ENCODE data around the gene SLC16A13.
"Not testable (repeated sequence)": the region's sequence is repeated elsewhere in the genome, so short reads cannot be mapped to it uniquely, and the experiment has no call there.

SLC16A13 gene, protein sequence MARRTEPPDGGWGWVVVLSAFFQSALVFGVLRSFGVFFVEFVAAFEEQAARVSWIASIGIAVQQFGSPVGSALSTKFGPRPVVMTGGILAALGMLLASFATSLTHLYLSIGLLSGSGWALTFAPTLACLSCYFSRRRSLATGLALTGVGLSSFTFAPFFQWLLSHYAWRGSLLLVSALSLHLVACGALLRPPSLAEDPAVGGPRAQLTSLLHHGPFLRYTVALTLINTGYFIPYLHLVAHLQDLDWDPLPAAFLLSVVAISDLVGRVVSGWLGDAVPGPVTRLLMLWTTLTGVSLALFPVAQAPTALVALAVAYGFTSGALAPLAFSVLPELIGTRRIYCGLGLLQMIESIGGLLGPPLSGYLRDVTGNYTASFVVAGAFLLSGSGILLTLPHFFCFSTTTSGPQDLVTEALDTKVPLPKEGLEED

DNA sequence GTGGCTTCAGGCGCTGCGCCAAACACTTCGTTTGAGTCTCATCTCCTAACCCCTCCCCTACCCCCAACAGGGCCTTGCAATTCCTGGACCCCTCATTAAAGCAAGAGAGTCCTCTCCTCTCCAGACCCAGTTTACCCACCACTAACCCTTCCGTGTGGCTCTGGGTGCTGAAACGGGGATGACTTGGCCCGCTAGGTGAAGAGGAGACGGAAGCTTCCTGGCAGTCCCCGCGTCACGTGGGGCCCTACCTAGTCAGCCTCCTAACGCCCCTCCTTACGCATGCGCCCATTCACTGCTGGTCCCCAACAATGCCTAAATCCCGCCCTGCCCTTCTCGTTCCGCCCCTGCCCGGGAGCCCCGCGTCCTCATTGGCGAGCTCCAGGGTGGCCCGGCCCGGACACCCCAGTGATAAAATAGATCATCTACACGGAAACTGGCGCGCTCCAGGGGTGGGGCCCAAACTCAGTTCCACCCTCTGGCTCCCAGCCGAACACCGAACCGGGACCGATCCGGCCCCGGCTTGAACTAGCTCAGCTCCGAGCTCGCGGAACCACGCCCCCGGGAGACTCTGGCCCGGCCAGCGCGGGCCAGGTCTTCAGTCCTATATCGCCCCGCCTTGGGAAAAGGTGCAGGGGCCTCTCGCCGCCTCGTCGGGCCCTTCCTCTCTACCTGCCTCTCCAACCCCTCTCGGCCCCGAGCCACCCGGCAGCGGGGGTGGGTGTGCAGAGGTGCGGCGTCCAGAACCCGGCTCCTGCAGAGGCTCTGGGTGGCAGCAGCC is at the start of gene SLC16A13:
Gene SLC16A13, plus strand, starts transcription at position 425 of the 778 bp plus-strand sequence. CDS start 368 bp downstream, outside the sequence.
- peak; percentile 95 for DNase-seq

DNA sequence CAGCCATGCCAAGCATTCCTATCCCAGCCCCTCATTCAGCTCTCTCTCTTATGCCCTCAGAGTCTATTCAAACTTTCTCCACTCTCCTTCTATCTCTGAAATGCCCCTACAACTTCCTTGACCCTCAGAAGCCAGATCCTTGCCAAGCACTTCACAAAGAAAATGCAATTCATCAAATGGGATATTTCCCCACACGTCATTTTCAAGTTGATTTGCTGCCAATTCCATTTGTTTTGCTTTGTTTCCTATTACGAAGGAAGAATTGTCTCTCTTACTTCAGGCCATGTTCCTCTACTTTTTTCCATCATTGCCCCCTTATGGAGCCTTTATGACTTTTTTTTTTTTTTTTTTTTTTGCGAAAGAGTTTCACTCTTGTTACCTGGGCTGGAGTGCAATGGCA is 49.1 kb upstream of the SLC16A13 start:
- DNase-seq: no peak

DNA sequence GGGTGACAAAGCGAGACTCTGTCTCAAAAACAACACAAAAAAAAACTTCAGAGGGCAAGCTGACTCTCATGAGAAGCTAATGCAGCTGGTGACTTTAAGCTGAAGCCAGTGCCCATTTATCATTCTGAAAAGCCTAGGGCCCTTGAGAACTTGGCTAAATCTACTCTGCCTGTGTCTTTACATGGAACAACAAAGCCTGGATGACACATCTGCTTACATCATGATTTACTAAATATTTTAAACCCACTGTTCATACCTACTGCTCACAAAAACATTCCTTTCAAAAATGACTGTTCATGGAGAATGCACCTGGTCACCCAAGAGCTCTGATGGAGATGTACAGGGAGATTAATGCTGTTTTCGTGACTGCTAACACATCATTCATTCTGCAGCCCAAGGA is 46.0 kb upstream of the SLC16A13 start:
- DNase-seq: no peak

DNA sequence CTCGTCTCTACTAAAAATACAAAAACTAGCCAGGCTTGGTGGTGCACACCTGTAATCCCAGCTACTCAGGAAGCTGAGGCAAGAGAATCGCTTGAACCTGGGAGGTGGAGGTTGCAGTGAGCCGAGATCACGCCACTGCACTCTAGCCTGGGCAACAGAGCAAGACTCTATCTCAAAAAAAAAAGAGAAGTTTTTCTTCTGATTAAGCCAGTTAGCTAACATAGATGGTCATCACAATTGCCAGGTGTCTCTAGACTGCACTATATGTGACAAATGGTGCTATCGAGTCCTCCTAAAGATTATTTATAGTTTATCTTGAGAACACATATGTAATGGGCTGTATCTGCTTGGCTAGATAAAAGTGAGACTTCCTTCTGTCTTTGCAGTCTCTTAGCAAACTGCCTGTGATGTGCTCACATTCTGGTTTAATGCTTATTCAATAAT is 42.2 kb upstream of the SLC16A13 start:
- DNase-seq: not testable (repeated sequence)

DNA sequence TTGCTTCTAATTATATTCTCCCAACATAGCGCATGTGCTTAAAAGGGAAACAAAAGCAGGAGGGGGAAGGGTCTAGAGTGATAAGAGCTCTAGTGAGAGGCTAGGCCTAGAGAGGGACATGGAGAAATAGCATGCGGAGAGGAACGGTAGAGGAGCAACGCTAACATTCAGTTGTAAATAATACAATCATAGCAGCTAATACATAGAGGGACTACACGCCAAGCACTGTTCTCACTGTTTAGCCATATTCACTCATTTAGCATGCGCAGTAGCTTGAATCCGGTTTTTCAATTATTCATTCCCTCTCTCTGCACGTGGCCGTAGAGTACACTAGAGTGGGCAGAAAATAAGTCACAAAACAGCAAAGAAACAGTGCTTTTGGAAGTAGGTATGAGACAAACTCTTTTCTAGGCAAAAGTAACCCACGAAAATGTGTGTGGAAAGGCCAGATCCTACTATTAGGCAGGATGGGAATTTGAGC is 41.7 kb upstream of the SLC16A13 start:
- DNase-seq: no peak

DNA sequence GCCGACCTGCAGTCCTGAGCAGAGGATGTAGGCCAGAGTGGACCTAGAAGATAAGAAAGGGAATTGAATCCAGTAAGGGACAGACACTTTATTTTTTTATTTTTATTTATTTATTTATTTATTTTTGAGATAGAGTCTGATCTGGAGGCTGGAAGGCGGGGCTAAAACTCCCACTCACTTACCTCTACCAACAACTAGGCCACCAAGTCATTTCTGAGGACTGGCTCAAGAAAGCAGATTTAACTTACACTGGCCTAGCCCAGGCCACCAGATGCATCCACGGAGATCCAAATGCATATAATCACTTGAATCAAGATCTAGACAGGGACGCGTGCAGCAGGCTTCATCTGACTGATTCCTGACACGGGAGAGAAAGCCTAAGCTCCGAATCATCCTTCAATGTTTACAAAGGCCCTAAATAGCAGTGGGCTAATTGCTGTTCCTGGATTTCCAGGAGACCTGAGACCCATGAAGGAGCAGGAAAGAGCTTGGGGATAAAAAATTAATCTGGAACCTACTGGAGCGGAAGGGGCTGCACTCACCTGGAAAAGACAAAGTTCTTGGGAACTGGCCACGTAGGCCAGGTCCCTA is 41.1 kb upstream of the SLC16A13 start:
- DNase-seq: no peak

DNA sequence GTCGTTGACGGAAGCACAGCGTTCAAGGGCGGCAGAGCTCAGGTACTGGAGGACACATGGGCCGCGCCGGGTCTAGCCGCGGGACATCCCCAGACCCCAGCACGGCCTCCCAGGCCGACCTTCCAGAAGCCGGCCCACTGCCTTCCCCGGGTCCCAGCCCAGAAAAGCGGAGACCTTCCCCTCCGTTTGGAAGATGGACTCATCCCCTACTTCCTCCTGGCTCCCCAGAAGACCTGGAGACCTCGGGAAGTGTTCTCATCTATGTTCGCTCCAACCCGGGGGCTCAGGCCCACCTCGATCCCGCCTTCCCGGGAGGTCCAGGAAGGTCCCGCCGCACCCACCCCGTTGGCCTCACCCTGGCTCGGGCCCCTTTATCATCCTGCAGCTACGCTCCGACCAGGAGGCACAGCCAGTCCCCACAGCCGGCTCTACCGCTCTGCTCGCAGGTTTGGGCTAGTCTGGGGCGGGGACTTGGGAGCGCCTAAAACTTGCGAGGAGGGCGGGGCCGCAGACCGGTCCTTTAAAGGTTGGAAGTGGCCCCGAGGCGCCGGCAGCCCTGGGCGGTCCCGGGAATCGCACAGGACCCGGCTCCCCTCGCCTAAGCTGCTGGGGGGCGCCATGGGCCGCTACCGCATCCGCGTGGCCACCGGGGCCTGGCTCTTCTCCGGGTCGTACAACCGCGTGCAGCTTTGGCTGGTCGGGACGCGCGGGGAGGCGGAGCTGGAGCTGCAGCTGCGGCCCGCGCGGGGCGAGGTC is 40.1 kb upstream of the SLC16A13 start, which contains the start of gene ALOX12:
Gene ALOX12, plus strand, starts transcription at position 550 of the 756 bp plus-strand sequence. Its CDS starts 69 bp downstream, at position 619.
- DNase-seq: no peak

DNA sequence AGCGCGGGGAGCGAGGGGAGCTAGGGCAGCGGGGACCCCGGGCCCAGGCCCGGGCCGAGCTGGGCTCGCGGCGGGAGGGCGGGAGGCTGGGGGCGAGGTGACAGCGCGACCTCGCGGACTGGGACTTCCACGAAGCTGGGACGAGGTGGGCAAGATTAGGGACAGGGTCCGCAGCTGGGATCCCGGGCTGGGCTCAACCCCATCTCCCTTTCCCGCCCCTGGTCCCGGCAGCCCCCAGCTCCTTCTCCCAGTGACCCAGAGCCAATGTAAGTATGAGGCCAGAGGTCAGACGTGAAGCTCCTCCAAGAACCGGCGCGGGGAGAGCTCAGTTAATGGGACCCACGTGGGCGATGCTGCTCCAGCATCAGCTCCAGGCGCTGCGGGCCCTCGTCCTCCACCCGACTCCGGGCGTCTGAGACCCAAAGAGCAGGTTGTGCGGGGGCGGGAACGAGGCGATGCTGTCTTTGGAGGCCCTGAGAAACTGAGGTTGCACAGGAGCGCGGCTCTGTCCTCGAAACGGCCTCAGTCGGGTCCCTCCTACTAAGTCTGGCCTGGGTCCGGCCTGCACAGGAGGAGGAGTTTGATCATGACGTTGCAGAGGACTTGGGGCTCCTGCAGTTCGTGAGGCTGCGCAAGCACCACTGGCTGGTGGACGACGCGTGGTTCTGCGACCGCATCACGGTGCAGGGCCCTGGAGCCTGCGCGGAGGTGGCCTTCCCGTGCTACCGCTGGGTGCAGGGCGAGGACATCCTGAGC is 39.4 kb upstream of the SLC16A13 start:
- DNase-seq: no peak

DNA sequence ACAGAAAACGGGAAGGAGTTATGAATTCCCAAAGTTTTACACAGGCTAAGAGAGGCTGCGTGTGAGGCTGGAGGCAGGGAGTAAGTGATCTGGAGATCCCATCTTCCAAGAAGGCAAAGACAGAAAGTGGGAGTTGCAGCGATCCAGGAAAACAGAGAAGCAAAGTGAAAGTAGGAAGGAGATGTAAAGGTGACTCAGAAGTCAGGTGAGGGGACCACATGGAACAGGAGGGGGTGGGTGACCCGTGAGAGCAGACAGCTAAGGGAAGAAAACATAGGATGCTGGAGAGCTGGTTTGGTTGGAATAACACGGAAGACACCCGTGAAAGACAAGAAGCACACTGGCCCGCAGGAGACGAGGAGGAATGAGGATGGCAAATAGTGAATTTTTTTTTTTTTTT is 38.6 kb upstream of the SLC16A13 start:
- no peak for DNase-seq

DNA sequence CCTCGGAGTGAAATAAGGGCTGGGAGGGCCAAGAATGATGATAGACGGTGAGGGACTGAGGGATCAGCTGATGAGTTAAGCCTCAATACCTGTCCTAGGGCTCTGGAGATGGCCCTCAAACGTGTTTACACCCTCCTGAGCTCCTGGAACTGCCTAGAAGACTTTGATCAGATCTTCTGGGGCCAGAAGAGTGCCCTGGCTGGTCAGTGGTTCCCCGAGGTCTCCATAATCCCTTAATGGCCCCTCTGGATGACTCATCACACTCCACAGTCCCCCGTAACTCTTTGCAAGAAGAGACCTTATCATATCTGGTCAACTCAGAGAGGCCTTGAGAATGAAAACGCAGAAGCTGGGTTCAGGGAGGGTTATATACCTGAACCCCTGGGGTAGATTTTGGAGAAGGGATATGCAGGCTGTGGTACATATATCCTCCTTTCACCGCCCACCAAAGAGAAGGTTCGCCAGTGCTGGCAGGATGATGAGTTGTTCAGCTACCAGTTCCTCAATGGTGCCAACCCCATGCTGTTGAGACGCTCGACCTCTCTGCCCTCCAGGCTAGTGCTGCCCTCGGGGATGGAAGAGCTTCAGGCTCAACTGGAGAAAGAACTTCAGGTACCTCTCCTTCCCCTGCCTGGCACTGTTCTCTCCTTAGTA is 36.8 kb upstream of the SLC16A13 start:
- DNase-seq: no peak

DNA sequence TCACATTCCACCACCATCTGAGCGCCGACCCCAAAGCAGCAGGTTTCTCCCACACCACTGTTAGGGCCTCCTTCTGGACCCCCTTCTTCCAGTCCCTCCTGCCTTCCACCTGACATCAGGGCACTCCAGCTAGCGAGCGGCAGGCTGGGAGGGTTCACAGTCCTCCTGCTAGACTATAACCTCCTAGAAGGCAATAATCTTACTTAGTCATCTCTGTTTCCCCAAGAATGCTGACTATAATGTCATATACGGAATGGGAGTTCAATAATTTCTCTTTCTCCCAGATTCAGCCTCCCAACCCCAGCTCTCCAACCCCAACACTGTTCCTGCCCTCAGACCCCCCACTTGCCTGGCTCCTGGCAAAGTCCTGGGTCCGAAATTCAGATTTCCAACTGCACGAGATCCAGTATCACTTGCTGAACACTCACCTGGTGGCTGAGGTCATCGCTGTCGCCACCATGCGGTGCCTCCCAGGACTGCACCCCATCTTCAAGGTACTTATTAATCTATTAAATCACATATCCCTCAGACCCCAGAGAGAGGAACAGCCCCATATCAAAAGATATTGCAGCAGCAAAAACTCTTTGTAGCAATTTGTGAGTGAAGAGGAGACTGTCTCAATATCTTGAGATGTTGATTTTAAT is 34.4 kb upstream of the SLC16A13 start:
- no peak for DNase-seq

DNA sequence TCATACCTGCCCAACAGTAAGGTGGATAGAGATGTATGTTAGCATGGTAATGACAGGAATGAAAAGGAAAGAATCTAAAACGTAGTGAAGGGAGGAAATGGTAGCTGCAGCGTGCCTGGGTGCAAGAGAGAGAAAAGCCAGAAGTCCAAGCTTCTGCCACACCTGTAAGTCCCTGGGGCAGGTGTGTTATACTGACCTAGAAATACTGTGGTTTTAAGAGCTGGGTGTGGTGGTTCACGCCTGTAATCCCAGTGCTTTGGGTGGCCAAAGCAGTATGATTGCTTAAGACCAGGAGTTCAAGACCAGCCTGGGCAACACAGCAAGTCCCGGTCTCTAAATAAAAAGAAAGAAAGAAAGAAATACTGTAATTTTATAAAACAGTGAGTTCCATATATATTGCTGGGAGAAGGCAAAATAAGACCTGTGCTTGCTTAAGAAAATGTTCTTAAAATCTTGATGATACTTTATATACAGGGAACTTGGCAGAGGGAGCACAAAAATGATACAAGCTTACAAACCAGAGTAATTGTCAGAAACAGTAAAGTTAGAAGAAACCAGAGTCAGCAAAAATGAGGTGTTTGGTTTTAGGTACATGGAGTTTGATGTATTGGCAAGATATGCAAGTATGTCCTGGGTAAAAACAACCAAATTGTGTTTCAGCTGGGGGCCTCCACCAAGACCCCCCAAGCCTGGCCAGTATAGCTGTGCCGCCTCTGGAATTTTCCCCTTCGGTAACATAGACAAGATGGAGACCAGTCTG is 33.3 kb upstream of the SLC16A13 start:
- DNase-seq: no peak

DNA sequence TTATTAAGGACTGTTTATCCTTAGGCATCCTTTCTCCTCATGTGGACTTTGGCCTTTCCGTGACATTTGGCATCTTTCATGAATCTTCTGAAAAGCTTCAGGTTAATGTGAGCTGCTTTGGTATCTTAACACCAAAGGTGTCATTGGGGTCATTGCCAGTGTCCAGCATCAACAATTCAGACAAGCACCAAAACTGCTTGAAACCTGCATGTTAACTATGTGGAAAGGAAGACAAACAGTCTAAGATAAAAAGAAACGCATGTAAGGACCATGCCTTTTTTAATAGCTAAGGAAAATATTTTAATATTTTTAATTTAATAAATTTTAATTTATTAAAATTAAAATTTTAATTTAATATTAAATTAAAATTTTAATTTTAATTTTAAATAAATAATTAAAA is 32.1 kb upstream of the SLC16A13 start:
- DNase-seq: no peak

DNA sequence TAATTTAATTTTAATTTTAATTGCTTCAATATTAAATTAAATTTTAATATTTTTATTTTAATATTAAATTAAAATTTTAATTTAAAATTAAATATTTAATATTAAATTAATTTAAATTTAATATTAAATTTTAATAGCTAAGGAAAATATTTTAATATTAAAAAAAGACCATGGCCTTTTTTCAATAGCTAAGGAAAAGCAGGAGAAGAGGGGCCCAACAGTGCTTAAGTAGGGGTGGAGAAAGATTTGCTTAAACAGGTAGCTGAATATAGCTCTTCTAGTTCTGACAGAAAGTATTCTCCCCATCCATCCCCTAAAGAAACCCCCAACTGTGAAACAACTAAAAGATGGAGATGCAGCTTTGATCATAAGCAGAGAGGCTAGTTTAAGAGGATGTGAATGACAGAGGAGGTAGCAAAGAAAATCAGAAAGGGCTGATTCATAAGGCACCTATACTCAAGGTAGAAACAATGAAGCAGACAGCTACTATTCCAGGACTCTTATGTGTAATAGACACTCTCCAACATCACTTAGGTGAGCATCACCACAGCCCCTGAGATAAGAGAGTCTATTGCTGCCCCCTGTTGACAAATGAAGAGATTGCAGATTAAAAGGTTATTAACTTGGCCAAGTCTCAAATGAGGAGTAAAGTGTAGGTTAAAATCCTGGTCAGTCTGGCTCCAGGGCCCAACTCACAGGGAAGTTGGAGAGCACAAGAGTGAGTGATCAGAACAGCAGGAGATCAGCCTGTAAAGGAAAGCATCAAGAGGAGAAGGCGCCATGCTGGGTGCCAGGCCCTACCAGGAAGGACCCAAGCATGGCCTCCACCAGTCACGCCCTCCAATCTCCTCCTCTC is 31.2 kb upstream of the SLC16A13 start:
- DNase-seq: peak; percentile 70

DNA sequence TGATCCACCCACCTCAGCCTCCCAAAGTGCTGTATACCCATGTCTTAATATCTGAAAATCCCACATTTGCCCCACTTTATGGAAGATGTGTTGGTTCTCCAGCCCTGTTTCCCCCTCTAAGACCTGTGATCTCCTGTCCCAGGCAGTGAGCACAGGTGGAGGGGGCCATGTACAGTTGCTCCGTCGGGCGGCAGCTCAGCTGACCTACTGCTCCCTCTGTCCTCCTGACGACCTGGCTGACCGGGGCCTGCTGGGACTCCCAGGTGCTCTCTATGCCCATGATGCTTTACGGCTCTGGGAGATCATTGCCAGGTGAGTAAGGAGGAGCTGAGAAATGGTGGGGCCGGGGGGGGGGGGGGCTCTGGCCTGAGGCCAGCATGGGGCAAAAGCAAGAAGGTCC is 30.1 kb upstream of the SLC16A13 start:
- DNase-seq: no peak

DNA sequence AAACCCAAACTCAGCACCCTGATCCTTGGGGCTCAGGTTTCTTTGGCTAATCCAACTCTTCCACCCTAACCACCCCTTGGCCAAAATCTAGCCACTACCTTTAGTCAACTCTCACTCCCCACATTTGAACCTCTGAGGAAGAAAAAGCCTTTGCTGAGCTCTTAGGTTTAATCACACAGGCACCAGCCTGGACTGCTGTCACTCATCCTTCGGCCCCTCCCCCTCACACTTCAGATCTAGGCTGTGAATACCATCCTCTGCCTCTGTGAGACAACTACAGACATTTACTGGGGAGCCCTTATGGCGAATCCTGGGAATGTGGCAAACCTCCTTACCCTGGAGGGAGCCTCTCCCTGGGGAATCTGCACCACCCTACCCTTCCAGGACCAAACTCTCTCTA is 28.7 kb upstream of the SLC16A13 start:
- DNase-seq: no peak

DNA sequence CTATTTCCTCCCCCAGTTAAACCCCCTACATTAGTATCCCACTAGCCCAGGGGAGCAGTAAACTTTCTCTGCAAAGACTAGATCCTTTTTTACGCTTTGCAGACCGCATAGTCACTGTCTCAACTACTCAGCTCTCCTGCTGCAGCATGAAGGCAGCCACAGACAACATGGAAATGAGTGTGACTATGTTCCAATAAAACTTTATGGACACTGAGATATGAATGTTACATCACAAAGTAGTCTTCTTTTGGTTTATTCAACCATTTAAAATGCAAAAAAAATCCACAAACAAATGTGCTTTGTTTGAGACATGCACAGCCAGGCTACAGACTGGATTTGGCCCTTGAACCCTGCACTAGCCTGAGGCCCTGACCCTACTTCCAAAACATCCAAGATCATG is 25.3 kb upstream of the SLC16A13 start:
- no peak for DNase-seq

DNA sequence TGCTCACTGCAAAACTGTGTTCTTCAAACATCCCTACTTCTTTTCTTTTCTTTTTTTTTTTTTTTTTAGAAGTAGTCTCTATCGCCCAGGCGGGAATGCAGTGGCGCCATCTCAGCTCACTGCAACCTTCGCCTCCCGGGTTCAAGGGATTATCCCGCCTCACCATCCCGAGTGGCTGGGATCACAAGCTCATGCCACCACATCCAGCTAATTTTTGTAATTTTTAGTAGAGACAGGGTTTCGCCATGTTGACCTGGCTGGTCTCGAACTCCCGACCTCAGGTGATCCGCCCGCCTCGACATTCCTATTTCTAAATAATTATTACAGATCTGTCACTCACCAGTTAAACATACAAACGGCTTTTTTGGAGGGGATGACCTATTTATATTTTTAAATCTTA is 24.4 kb upstream of the SLC16A13 start:
- DNase-seq: no peak

DNA sequence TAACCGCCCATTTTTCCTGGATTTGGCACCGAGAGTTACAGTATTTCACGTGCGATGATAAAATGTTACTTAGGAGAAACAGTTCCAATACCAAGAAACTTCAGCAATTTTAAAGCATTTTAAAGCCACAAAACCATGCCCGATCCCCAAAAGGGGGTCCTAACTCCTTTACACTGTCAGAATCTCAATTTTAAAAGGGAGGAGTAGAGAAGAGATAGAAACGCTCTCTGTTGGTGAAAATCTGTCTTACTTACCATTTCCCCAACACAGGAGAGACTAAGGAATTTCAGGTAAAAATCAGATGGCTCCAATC is 23.9 kb upstream of the SLC16A13 start:
- DNase-seq: no peak
